HG03139 (cell line): ENCODE measurements around the gene CYP26B1.

Experiments
- ATAC-seq: cut with Tn5 transposase; IDR thresholded peaks from one replicate; pipeline ENCODE4 v1.9.1; 2021; ENCODE audit not compliant: unreplicated experiment

The CYP26B1 gene, protein sequence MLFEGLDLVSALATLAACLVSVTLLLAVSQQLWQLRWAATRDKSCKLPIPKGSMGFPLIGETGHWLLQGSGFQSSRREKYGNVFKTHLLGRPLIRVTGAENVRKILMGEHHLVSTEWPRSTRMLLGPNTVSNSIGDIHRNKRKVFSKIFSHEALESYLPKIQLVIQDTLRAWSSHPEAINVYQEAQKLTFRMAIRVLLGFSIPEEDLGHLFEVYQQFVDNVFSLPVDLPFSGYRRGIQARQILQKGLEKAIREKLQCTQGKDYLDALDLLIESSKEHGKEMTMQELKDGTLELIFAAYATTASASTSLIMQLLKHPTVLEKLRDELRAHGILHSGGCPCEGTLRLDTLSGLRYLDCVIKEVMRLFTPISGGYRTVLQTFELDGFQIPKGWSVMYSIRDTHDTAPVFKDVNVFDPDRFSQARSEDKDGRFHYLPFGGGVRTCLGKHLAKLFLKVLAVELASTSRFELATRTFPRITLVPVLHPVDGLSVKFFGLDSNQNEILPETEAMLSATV

DNA sequence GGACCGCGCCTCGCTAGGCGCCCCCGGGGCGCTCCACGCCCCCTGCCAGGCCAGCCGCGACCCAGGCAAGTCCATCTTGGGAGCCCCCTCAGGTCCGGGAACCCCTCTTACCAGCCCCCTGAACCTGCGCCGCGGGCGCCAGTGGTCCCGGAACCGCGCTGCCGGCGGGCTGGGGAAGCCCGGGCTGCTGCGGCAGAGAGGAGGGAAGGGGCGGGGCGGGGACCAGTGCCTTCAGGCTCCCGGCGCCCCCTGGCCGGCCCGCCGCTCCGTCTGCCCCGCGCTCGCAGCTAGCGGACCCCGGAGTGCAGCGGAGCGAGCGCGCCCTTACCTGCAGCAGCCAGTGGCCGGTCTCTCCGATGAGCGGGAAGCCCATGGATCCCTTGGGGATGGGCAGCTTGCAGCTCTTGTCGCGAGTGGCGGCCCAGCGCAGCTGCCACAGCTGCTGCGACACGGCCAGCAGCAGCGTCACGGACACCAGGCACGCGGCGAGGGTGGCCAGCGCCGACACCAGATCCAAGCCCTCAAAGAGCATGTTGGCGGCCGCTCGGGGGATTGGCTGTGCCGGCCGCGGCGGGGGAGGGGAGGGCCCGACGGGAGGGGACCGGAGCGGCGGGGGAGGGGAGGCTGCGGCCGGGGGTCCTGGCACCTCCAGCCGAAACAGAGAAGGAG lies at the start of gene CYP26B1:
Gene CYP26B1, minus strand, starts transcription at position 560 of the 669 bp plus-strand sequence. Its CDS starts 28 bp downstream, at position 532.
- no peak for ATAC-seq

DNA sequence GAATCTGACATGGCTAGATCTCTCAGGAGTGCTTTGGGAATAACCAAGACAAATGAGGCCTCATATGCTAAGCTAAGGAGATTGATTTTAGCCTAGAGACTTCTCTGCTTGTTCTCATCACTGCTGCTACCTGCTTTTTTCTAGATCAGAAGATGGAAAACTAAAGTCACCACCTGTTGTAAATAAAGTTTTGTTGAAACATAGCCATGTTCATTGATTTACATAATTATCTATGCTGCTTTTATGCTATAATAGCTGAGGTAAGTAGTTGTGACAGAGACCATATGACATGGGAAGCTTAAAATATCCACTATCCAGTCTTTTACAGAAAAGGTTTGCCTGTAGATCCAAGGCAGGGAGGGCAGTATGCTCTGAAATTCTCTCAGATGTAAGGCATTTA lies 46.1 kb upstream of the CYP26B1 start:
- no peak for ATAC-seq

DNA sequence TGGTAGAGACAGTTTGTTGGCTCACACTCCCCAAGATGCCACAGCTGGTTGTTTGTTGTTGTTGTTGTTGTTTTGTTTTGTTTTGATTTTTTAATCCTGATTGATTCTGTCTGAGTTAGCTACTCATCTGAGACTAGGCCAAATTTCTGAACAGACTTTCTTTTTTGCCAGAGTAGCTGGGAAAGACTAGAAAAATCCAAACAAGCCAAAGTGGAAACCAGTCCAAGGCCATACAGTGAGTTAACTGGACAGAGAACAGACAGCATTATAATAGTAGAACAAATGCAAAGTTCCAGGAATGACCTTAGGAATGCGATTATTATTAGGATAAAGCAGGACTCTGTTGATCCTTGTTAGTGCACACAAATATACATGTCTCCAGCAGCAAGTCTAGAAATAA lies 43.8 kb upstream of the CYP26B1 start:
- no peak for ATAC-seq

DNA sequence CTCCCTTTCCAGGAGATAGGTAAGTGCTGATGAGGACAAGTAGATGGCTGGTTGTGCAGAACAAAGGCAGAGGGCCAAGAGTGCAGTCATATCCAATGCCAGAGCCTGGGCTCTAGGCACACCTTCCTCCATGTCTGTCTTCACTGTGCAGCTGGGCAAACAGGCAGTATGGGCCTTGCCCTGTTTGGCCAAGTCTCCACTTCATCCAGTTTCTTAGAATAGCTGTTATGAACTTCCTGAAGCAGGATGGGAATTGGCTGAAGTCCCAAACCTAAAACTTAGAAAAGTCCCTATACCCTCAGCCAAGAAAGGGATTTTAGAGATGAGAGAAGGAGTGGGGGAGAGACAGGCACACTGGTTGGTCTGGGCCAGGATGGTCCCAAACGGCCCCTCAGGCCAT lies 37.5 kb upstream of the CYP26B1 start:
- ATAC-seq: no peak

DNA sequence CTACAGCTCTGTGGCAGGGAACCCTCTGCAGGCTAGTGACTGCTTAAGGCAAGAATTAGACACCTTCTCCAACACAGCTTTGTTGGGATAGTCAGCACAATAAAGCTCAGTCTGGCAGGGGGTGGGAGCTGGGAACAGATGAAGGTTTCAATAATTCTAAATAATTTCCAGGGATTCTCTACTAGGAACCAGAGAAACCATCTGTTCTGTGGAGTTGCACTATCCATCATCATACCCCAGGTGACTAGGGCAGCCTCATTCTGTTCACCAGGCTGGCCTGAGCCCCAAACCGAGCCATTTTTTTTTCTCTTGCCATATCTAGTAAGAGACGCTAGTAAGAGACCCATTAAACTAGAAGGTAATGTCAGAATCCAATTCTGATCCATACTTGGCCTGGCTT lies 35.8 kb upstream of the CYP26B1 start:
- no peak for ATAC-seq

DNA sequence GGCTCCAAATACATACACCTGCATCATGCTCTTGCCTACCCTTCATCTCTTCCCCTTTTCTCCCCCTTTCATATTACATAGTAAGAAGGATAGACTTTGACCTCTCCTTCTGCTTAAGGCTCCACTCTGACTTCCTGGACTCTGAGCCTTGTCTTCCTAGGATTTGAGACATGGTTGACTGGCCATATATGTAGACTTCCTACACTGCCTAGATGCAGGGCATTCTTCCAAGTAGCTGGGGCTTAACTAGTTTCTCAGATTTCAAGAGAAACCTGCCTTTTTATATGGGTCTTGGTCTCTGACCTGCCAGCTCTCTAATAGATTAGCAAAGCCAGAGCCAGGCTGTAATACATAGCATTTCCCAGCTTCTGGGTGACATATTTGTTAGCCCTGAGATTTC lies 35.4 kb upstream of the CYP26B1 start:
- no peak for ATAC-seq

DNA sequence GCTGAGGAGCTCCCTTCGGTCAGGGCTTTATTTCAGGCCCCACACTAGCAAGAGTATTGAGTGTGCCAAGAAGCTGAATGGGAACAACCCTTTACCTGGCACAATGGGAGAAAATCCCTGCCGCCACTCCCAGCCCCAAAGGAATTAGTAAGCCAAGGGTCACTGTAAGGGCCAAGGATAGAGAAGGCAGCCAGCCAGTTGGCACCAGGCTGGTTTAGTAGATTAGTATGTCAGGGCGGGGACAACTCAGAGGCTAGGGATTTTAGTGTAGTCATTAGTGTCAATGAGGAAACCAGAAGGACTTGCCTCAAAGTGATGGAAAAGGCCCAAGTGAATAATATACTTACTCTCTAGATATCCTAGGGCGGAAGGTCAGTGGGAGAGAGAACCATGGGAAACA lies 34.9 kb upstream of the CYP26B1 start:
- ATAC-seq: no peak

DNA sequence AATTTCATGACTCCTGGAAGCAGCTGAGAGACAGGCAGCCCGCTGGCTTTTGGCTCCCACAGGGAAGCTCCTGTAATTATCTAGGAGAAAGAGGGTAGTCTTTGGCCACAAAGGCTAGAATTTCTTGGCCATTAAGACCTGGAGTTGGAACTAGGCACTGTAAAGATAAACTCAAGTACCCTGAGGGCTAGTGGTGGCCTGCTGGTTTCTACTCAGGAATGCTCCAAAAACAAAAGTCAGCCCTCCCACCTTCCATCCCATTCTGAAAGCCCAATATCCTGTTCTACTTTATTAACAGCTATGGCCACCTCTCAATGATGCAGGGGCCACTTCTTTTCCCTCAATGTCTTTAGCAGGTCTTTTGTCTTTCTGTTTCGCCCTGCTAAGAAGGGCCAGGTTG lies 34.0 kb upstream of the CYP26B1 start:
- ATAC-seq: no peak

DNA sequence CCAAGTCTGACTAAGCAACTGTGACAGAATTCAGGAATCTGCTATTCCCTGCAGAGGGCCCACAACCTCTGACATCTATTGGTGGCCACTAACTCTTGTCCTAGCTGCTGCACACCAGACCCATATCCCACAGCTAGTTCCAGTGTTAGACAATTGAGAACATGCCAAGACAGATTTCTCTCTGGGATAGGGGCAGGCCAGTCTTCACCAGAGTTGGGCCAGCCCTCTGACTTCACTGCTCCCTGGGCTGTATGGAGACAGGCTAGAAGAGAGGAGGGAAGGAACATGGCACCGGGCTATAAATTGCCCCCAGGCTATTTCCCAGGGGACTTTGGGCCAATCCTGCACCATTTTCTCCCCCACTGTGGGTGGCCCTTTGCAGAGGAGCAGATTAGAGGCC lies 32.7 kb upstream of the CYP26B1 start:
- ATAC-seq: no peak

DNA sequence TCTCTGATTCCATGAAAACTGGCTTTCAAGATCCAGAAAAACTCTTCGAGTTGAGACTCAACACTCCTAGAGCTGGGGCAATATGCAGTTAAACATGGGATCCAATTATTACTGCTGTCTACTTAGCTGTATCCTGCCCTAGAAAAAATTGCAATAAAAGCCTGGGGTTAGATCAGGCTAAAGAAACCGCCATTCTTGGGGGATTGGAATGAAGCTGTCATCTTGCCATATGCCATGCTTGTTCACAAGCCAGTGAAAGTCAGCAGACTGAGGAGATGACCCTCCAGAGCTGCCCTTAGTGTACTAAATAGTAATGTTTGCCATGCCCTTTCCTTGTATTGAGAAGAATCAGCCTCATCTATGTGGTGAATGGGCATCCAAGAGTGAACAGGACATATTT lies 30.9 kb upstream of the CYP26B1 start:
- no peak for ATAC-seq

DNA sequence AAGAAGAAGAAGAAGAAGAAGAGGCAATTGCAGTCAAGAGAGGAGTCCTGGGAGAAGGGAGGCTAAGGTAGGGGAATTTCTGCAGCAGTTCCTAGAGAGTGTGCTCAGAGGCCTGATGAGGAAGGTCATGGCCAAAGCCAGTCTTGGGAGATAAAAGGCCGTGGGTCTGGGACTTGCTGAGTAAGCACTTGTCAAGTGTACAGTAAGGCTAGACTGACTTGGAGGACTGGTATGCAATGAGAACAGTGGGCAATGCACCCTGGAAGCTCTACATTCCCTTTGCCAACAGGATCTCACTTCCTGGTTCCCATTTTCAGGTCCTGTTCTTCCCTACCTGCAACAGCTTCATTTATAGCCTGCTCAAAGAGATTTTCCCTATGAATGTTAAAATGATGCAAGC lies 28.6 kb upstream of the CYP26B1 start:
- ATAC-seq: no peak

DNA sequence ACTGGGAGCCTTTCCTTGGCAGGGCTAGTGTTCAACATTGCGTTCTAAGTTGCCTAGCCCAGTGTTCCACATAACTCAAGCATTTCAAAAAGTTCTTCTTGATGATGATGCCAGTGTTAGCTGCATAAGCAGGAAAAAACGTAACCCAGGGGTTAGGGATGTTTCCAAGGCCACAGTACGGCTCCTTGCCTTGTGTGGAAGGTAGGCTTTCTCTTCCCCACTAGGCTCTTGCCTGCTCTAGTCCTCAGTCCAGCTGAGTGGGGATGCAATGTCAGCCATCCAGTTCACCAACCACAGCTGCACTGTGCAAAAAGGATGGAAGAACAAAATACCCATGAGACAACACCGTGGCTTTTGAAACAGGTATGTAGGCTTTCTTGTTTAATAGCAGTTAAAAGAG lies 28.0 kb upstream of the CYP26B1 start:
- ATAC-seq: no peak

DNA sequence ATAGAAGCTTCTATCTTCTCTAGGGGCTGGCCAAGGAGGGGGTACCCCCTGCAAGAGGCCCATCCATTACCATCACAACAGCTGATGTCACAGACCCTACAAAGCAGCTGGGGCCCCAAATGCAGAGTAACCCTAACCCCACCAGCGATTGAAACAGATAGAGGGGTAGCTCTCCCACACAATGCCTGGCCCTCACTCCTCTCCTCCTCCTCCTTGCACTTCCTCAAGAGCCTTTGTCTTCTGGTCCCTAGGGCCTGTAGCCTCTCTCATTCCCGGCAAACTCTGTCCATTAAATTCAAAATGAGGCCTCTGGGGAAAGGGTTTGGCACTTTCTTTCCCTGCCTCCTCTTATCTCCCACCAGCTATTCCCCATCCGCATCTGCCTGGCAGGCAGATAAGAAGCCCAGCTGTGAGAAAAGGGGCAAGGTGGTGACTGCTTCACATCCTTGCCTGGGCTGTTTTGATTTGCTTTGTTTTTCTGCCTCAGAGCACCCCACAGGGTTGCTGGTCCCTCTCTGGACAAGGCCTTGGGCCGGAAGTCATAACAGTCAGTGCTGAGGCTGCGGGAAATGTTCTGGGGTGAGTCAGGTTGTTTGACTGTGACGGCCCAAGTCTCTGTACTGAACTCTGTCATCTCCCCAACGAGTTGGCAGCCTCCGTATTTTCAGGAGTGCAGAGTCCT lies 26.1 kb upstream of the CYP26B1 start:
- no peak for ATAC-seq

DNA sequence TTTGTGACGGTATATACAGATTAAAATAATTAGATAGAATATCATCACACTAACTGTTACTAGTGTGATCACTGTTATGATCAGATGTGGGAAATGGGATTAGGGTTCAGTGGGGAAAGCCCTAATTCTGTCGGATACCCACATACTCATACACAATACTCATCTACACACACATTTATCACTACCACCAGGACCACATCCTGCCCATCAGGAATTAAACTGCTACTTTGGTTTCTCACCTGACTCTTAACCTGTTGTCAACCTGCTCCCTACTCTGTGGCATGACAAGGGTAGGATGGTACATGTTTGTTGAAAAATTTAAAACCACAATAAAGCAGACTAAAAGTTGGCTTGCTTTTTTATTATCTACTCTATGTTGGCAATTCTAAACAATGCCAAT lies 24.8 kb upstream of the CYP26B1 start:
- ATAC-seq: no peak

DNA sequence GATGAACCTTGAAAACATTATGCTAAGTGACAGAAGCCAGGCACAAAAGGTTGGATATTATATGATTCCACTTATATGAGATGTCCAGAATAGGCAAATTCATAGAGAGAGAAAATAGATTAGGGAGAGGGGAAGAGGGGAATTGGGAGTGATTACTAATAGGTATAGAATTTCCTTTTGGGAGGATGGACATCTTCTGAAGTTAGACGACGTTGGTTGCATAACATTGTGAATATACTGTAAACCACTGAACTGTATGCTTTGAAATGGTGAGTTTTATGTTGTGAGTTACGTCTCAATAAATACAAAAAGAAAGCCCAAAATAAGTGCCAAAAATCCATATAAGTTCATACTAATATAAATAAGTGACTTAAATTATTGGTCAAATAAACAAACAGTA lies 18.6 kb upstream of the CYP26B1 start:
- ATAC-seq: no peak

DNA sequence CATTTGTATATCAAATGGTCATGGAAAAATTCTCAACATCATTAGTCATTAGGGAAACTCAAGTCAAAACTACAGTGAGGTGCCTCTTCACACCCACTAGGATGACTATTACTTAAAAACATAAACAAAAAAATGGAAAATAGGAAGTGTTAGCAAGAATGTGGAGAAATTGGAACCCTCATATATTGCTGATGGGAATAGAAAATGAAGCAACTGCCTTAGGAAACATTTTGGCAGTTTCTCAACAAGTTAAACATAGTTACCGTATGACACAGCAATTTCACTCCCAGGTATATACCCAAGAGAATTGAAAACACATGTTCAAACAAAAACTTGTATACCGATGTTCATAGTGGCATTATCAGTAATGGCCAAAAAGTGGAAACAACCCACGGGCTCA lies 18.1 kb upstream of the CYP26B1 start:
- ATAC-seq: no peak

DNA sequence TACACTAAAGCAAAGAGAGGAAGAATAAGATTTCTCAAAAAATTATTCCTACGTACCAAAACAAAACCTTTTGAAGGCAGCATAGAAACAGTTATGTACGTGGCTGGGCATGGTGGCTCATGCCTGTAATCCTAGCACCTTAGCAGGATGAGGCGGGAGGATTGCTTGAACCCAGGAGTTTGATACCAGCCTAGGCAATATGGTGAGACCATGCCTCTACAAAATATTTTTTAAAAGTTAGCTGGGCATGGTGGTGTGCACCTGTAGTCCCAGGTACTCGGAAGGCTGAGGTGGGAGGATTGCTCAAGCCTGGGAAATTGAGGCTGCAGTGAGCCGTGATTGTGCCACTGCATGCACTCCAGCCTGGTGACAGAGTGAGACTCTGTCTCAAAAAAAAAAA lies 14.9 kb upstream of the CYP26B1 start:
- no peak for ATAC-seq

DNA sequence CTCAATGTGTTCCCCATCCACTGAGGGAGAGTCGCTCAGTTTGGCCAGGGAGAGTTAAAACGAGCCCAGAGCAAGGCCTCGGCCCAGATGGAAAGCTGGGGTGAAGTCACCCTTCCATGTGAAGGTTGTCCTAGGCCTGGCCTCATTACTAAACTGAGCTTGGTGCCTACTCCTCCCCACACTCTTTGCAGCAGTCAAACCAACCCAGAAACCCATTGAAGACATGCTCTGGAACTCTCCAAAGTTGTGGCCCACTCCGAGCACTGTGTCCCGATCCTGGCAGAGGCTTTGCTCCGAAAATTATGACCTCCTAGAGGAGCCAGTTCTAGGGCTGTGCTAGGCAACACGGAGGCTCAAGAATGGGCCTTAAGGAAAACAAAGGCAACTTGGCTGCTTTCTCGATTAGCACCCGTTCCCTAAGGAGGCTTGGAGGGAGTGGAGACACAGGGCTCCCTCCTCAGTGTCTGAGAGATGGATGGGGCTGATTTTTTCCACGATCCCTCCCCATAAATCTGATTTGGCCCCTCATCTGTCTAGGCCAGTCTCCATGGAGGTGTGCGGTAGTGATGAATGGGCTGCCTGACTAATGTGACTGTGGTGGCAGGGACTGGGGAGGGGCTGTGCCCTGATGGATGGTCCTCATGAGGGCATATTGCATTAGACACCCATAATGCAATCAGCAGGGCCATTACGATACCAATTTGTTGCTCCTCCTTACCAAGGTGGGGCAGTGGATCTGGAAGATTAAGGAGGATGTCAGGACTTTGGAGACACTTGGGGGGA lies 11.7 kb upstream of the CYP26B1 start:
- ATAC-seq: no peak

DNA sequence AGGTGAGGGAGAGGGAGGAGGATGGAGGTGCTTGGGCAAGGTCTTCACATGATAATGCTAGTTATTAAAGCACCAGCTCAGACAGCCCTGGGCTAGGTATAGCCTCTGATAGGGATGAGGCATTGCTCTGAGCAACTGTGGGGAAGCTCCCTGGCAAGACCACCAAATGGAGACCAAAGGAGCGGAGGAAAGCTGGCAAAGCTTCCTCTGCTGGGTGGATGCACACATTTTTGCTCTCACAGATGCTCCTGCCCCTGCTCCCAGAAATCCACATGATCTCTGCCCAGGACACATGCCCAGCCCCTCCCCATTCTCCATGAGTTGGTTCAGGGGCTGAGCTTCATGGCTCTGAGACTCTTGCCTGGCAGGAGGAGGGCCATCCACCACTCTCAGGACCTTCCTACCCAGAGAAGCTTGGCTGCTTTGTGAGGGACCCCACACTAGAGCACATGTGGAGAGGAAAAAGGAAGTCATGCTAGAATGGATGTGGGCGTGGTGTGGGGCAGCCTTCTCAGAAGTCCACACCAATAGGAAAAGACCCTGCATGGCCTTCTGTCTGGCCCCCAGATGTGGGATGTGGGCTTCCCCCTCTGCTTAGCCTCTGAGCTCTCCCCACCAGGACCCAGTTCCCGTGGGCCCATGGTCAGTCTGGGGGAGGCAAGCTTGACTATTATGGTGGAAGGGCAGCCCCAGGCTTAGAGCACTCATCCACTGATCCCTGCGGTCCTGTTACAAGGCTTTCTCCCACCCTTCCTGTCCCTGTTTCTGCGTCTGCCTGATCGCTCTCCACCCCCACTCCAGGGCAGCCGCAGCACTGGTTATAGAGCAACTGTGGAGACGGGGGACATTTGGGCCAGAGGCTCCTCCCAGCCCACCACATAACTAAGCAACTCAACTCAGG lies 10.5 kb upstream of the CYP26B1 start:
- ATAC-seq: no peak

DNA sequence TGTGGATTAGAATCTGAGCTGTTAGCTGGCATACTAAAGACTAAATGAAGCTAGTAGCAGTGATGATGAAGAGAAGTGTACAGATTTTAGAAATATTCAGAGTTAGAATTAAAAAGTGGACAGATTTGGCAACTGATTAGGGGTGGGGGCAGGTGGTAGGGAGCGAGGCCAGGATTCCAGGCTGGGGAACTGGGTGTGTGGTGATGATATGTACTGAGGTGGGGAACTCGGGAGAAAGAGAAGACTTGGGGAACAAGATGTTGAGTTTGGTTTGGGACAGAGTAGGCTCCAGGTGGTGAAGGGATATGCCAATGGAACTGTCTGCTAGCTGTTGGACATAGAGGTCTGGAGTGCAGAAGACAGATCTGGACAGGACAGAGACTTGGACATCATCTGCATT lies 9.2 kb upstream of the CYP26B1 start:
- no peak for ATAC-seq
